Sigmoid colon (tissue), 7 donors: ENCODE measurements around the gene PCBD1. TPM values are rescaled to one million over a fixed set of nuclear protein-coding genes. Genes with fewer than 3 reads are reported as not detected.

Source experiments
- DNase-seq: peaks from one replicate; pipeline ENCODE4 v3.0.0-alpha.2; 2019
- H3K27ac ChIP-seq, 4 donors: fragments of 200-600 bp; sonication (generic); one replicate each; pipeline ENCODE4 v1.5.1; 2016 to 2019; ENCODE audit warnings: mild to moderate bottlenecking in 1 of 4
- H3K27me3 ChIP-seq, 3 donors: fragments of 200-600 bp; sonication (generic); one replicate each; pipeline ENCODE4 v1.5.1; 2019; ENCODE audit warnings: mild to moderate bottlenecking in 1 of 3
- H3K36me3 ChIP-seq, 4 donors: fragments of 200-600 bp; sonication (generic); one replicate each; pipeline ENCODE4 v1.5.1; 2016 to 2019
- H3K4me1 ChIP-seq, 4 donors: fragments of 200-600 bp; sonication (generic); one replicate each; pipeline ENCODE4 v1.5.1; 2017 to 2019
- H3K4me3 ChIP-seq, 4 donors: fragments of 200-600 bp; sonication (generic); one replicate each; pipeline ENCODE4 v1.5.1; 2017 to 2019; ENCODE audit warnings: mild to moderate bottlenecking in 2 of 4, moderate library complexity in 1 of 4
- H3K9me3 ChIP-seq, 4 donors: fragments of 200-600 bp in 3 of 4; sonication (generic) in 3 of 4; one replicate each; pipeline versions ENCODE4 v1.5.1 to v1.6.1; 2013 to 2019
- EP300 ChIP-seq, 4 donors: sonication (generic); formaldehyde crosslinking; IDR thresholded peaks; one replicate each; pipeline ENCODE4 v1.6.1; 2017; ENCODE audit warnings: antibody characterized with exemption in 4 of 4
- POLR2A ChIP-seq, 2 donors: fragments of 450-650 bp; IDR thresholded peaks; one replicate each; pipeline ENCODE4 v1.6.1; 2016; ENCODE audit warnings: antibody characterized with exemption in 2 of 2, mild to moderate bottlenecking in 2 of 2, moderate library complexity in 2 of 2
- POLR2AphosphoS5 ChIP-seq, 4 donors: sonication (generic); formaldehyde crosslinking; IDR thresholded peaks; one replicate each; pipeline ENCODE4 v1.6.1; 2017; ENCODE audit warnings: antibody characterized with exemption in 4 of 4
- WGBS, 2 donors: extraction: QIAGEN DNeasy Blood & Tissue Kit; methylation state at CpG; one replicate each; pipeline ENCODE4 v1.1.7; 2013; 5-methylcytosine and 5-hydroxymethylcytosine counted together
- intact Hi-C: fragments of 100-400 bp; cut with DNase I; formaldehyde crosslinking; loops from one replicate; pipeline ENCODE4 v1.15.1; 2023
- polyA plus RNA-seq, 3 donors: library from polyadenylated mRNA; stranded (reverse); fragments of 200-250 nt; gene quantifications; one replicate each; pipeline ENCODE4 v1.2.3, GENCODE V29; 2013
- total RNA-seq, 4 donors: library from RNA; depleted of rRNA; stranded (reverse); fragments of >200 nt; gene quantifications; one replicate each; pipeline ENCODE4 v1.1.0, GENCODE V29; 2016
- TF ChIP-seq, protein P1 (sequence below), 4 experiments: fragments of 450-650 bp in 3 of 4; fragments of 200-600 bp in 1 of 4; IDR thresholded peaks; one replicate each; pipeline ENCODE4 v1.5.1; 2016 to 2019; ENCODE audit warnings: antibody characterized with exemption in 4 of 4, mild to moderate bottlenecking in 3 of 4, moderate library complexity in 2 of 4
- donor health status: healthy with polysubstance abuse.
- donor health status: Bipolar disorder and iron deficiency.
- donor health status: healthy.

The PCBD1 gene
- total and polyA plus RNA-seq, 7 donors: 82.5 to 135 (median 98.1) TPM

DNA sequence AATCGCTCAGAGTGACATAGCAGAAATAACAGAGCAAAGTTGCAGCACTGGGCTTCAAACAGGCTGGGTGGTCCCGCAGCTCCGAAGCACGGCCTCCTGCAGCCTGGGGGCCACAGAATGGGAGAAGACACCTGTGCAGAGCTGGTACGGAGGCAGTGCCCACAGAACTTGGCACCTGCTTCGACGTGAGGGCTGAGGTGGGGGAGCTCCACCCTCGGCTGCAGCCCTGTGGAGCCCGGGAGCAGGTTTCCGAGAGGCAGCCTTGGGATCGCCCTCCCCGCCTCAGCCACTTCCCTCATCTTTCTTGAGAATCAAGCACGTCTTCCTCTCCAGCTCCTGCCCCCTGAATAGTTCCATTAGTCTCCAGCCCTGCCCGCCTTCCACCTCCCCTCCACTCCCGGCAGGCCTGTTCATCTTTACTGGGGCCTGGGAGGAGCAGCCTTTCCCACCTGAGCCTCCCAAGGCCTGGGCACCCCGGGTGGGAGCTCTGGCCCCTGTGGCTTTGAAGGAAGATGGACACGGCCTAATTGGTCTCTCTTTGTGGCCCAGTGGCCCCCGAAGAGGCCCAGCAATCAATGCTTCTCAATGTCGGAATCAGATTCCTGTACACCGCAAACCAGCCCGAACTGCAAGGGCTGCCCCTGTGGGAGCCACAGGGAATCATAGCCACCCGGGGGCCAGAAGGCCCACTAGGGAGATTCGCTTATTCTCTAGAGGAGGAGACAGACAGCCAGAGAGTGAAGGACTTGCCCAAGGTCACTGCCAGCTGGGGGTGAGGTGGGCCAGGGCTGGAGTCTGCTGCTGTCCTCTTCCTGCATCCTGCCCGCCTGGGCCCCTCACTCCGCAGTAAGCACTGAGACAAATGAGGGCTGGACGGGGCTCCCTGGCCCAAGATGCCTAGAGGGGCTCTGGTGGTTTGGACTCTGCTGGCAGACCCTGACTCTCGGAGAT is 17.0 kb upstream of the PCBD1 start:
- Histone ChIP-seq H3K4me3 (no peak overlapping the region), H3K27ac (no peak overlapping the region), H3K36me3 (no peaks in the 10 kb centered on the region), H3K27me3 (peaks cover 0 to 2% (median 0%) of the 10 kb centered on the region in 3 donors), H3K9me3 (no peaks in the 10 kb centered on the region), H3K4me1 (peaks cover 0 to 21% (median 17%) of the 10 kb centered on the region in 4 donors)
- WGBS, 2 donors: 83 to 86% methylated on average over 27 of the region's 27 CpGs
- intact Hi-C loops: no loop called here
- DNase-seq: peak; percentile 48
- no peak for TF ChIP-seq EP300 (IDR thresholded peaks at IDR 0.05)
- no peak for TF ChIP-seq POLR2A (IDR thresholded peaks at IDR 0.05)
- TF ChIP-seq POLR2AphosphoS5 (IDR thresholded peaks at IDR 0.05): no peak
- TF ChIP-seq, protein P1, sequence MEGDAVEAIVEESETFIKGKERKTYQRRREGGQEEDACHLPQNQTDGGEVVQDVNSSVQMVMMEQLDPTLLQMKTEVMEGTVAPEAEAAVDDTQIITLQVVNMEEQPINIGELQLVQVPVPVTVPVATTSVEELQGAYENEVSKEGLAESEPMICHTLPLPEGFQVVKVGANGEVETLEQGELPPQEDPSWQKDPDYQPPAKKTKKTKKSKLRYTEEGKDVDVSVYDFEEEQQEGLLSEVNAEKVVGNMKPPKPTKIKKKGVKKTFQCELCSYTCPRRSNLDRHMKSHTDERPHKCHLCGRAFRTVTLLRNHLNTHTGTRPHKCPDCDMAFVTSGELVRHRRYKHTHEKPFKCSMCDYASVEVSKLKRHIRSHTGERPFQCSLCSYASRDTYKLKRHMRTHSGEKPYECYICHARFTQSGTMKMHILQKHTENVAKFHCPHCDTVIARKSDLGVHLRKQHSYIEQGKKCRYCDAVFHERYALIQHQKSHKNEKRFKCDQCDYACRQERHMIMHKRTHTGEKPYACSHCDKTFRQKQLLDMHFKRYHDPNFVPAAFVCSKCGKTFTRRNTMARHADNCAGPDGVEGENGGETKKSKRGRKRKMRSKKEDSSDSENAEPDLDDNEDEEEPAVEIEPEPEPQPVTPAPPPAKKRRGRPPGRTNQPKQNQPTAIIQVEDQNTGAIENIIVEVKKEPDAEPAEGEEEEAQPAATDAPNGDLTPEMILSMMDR (IDR thresholded peaks at IDR 0.05): no peak

DNA sequence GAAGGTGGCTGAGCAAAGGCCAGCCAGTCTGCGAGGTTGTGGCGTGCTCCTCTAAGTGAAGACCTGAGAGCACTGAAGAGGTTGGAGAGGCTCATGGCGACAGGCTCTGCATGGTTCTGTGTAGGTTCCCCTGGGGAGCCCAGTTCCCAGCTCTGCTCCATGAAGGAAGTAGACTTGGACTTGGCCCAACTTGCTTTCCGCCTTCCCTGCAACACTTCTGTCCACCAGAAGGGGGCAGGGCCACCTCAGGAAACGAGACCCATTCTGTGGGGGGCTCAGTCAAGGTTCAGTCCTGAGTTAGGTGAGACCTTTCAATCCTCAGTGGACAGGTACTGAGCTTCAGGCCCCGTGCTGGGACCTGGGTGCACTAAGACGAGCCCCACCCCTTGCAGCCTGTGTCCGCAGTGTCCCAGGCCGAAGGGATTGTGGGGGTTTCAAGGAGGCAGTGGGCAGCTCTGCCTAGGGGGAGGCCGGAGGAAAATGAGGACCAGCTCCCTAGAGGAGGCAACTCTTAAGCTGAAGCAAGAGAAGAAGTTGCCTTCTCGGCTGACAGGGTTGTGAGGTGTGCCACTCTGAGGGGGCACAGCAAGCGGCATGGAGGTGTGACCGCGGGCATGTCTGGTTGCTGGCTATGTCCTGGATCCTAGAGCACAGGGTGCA is 15.0 kb upstream of the PCBD1 start:
- H3K36me3 ChIP-seq: no peaks in the 10 kb centered on the region
- DNase-seq: peak; percentile 82

DNA sequence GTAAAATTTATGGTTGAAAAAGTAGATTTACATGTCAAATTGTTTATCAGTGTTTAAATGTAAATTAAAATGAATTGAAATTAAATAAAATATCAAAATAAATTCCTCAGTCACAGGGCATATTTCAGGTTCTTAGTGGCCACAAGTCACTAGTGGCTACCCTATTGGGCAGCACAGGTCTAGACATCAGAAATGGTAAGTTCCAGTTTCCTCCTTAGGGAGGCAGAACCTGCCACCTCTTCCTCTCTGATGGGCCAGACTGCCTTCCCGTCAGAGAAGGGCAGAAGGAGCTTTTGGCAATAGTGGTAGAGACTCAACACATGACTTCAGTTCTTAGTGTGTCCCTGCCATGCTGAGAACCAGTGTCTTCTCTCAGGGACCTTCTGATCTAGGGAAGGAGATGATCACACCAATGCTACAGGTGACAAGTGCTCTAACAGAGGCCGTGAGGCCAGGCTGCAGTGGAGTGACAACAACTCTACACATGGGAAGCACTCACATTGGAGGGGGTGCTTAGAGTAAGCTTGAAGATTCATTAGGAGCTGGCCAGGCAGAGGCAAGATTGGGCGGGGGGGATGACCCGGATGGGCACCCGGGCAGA is 14.4 kb upstream of the PCBD1 start:
- 63 to 81% methylated on average over 5 of the region's 5 CpGs for WGBS, 2 donors
- H3K36me3 ChIP-seq: no peaks in the 10 kb centered on the region

More for the DNA sequence above, 15.0 kb upstream of the PCBD1 start:
- WGBS, 2 donors: 51 to 62% methylated on average over 14 of the region's 14 CpGs
- Histone ChIP-seq H3K9me3 (no peaks in the 10 kb centered on the region), H3K4me3 (no peak overlapping the region), H3K4me1 (peaks cover 0 to 21% (median 17%) of the 10 kb centered on the region in 4 donors), H3K27ac (no peak overlapping the region), H3K27me3 (peaks cover 0 to 2% (median 0%) of the 10 kb centered on the region in 3 donors)
- no peak for TF ChIP-seq POLR2AphosphoS5 (IDR thresholded peaks at IDR 0.05)
- TF ChIP-seq, protein P1 (IDR thresholded peaks at IDR 0.05): peak; percentile 68 to 86 (median 74)
- intact Hi-C loops: loop anchor here (5.0 kb wide), 1 partner anchor 384 kb away; no protein-coding TSS in a partner anchor

DNA sequence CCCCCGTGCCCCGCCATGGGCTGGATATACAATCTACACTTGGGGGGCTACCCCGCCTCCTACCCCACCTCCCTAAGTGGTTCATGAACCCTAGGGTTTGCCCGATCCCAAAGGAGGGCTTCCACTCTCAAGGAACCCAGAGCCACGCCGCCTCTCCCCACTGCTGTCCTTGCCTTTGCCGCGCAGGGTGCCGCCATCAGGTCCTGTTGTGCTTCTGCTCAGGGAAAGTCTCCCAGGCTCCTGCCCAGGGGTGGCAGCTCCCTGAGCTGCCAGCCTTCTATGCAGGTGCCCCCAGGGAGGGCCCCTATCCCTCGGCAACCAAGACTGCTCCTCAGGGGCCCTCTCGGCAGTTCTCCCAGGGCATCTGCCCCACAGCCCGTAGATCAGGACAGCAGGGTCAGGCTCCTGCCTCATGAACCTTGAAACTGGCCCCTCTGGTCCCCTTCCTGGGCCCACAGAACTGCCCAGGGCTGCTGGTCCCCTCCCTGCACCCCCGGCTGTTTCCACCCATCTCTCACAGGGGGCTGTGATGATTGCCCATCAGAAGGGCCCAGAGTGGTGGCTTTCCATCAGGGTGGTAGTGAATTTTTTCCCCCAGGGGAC is 13.0 kb upstream of the PCBD1 start:
- Histone ChIP-seq H3K9me3 (no peaks in the 10 kb centered on the region), H3K4me3 (no peak overlapping the region), H3K36me3 (no peaks in the 10 kb centered on the region), H3K27ac (no peak overlapping the region), H3K4me1 (peaks cover 0 to 2% (median under 1%) of the 10 kb centered on the region in 4 donors), H3K27me3 (peaks cover 0 to 2% (median 0%) of the 10 kb centered on the region in 3 donors)
- TF ChIP-seq POLR2AphosphoS5 (IDR thresholded peaks at IDR 0.05) (no peak), EP300 (IDR thresholded peaks at IDR 0.05) (no peak)
- TF ChIP-seq, protein P1 (IDR thresholded peaks at IDR 0.05): no peak
- DNase-seq: peak; percentile 47
- intact Hi-C loops: loop anchor here (5.0 kb wide), 1 partner anchor 386 kb away; no protein-coding TSS in a partner anchor
- WGBS, 2 donors: 92 to 93% methylated on average over 13 of the region's 13 CpGs

More for the DNA sequence above, 14.4 kb upstream of the PCBD1 start:
- intact Hi-C loops: loop anchor here (5.0 kb wide), 1 partner anchor 385 kb away; no protein-coding TSS in a partner anchor
- DNase-seq: no peak
- TF ChIP-seq POLR2AphosphoS5 (IDR thresholded peaks at IDR 0.05) (no peak), EP300 (IDR thresholded peaks at IDR 0.05) (no peak), POLR2A (IDR thresholded peaks at IDR 0.05) (no peak)
- TF ChIP-seq, protein P1 (IDR thresholded peaks at IDR 0.05): no peak
- H3K9me3 ChIP-seq: no peaks in the 10 kb centered on the region
- H3K27me3 ChIP-seq: peaks cover 0 to 2% (median 0%) of the 10 kb centered on the region in 3 donors
- no peak overlapping the region for H3K4me3 ChIP-seq
- H3K4me1 ChIP-seq: peaks cover 0 to 16% (median 11%) of the 10 kb centered on the region in 4 donors
- H3K27ac ChIP-seq: no peak overlapping the region
